HG03039 (cell line): ENCODE results near the gene SPDYE6.
"Not testable (repeated sequence)": the region's sequence is repeated elsewhere in the genome, so short reads cannot be mapped to it uniquely, and the experiment has no call there.

Experiments
- ATAC-seq: cut with Tn5 transposase; IDR thresholded peaks from one replicate; pipeline ENCODE4 v1.9.1; 2021; ENCODE audit warnings: mild to moderate bottlenecking, moderate library complexity; ENCODE audit not compliant: unreplicated experiment

SPDYE6 gene

DNA sequence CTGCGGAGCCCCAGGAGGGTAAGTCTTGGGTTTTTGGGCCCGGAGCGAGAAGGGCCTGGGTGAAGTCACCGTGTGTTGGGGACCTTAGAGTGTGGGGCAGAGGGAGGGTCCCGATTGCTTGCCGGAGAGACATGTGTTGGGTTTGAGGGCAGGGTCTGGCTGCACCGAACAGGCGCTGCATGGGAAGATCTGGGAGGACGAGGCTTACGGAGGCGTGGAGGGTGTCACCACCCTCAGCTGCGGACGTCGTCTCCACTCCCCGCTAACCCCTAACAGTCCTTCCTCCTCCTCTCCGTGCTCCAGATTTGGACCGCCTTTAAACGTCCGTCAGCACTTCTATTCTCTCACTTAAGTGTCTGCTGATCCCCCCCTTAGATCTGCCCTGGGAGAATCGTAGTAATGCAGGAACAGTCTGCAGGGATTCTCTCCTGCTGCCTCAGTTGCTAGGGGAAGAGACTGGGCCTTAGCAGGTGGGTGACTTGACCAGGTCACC lies 8.2 kb upstream of the SPDYE6 start:
- not testable (repeated sequence) for ATAC-seq

DNA sequence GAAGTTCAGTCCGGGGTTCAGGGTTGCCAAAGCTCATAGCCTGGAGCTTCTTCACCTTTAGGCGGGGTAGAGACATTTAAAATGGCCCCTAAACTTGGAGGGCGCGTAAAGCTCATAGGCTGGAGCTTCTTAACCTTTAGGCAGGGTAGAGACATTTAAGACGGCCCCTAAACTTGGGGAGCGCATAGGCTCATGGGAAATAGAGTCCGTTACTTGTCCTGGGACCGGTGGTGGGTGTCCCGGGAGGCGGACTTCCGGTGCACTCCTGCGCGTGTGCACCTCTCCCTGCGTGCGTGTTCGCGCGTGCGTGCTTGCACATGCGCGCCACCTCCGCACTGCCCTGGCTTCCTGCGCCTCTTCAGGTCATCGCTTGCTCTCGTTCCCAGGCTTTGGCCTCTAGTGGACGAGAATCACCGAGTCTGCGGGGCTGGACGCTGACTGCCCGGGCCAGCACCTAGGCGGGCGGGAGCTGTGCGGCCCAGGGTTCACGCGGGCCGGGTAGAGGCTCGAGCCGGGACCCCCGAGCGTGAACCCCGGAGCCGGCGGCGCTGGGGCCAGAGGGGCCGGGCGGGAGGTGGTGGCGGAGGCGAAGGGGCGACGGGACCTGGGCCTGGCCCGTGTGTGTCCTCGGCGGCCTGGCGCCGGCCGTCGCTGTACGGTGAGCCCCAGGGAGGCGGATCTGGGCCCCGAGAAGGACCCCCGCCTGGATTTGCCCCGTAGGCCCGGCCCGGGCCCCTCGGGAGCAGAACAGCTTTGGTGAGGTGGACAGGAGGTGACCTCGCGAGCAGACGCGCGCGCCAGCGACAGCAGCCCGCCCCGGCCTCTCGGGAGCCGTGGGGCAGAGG lies 7.5 kb upstream of the SPDYE6 start:
- peak; percentile 97 for ATAC-seq

- ATAC-seq: not testable (repeated sequence)
These were observed 9.3 kb downstream of the SPDYE6 start for GRCh38 chr7:102346983-102347382.

DNA sequence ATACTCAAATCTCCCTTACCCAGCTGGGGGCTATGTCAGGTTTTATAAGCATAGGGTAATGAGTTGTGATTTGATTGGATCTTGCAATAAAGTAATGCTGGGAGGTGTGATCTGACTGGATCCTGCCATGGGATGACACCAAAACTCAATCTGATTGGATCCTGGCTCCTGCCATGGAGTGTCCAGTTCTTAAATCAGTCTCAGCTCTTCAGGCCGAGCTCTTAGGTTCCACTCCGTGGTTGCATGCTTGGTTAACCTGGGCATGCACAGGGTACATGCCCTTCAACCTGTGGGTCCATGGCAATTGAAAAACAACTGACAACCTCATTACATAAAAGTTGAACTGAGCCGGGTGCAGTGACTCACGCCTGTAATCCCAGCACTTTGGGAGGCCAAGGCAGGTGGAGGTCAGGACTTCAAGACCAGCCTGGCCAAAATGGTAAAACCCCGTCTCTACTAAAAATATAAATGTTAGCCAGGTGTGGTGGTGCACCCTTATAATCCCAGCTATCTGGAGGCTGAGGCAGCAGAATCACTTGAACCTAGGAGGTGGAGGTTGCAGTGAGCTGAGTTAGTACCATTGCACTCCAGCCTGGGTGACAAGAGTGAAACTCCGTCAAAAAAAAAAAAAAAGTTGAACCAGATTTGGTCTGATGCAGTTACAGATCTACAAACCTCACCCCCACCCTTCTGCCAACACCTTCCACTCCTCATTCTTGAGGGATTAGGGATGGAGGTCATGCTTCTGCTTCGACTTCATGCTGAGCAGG lies 15.5 kb downstream of the SPDYE6 start:
- ATAC-seq: not testable (repeated sequence)

DNA sequence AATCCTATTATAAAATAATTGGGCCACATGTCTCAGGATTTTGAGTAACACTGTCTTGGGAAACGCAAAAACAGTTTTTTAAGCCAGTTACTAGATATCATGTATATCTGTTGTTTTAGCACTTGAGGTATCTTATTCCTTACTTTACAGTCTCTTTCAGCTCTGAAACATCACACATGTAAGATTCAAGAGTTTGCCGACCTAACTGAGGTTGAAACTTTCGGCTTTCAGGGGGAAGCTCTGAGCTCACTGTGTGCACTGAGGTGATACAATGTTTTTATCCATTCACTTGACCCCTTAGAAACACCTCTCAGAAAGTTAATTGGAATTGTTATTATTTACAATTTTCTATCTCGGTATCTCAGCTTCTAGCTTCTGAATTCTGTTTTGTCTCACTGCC lies 18.8 kb downstream of the SPDYE6 start:
- ATAC-seq: not testable (repeated sequence)

GRCh38 chr7:102337002-102337401 lies 19.2 kb downstream of the SPDYE6 start:
- ATAC-seq: not testable (repeated sequence)

GRCh38 chr7:102335574-102335973 lies 20.7 kb downstream of the SPDYE6 start:
- ATAC-seq: not testable (repeated sequence)

- not testable (repeated sequence) for ATAC-seq
These were observed 25.4 kb downstream of the SPDYE6 start for GRCh38 chr7:102330666-102331460.

DNA sequence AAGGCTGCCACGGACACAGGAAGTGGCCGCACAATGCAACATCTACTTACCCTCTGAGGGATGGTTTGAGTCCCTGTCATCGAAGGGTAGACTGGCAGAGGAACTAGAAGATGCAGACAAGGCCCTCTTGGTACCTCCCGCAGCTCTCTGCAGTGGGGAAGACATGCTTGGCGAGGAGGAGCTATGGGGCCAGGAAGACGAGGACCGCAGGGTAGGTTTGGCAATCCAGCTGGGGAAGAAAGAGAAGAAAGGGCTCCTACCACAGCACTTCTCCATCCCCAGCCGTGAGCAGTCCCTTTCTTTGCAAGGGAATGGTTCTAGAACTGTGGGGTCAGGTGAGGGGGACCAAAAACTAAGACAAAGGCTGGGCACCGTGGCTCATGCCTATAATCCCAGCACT lies 26.9 kb downstream of the SPDYE6 start:
- not testable (repeated sequence) for ATAC-seq

DNA sequence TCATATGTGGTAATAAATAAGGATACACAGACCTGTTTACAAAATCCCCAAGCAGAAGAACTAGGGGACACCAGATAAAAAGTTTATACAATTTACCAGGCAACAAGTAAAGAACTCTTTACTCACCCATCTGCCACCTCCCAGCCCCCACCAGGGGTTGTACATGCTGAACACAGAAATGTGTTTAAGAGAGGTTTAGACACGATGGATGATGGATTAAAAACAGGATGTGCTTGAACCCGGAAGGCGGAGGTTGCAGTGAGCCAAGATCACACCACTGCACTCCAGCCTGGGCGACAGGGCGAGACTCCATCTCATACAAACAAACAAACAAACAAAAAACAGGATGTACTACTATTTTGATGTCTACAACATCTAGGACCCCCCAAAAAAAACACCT lies 27.4 kb downstream of the SPDYE6 start:
- ATAC-seq: not testable (repeated sequence)

GRCh38 chr7:102327183-102327582 lies 29.1 kb downstream of the SPDYE6 start:
- not testable (repeated sequence) for ATAC-seq

DNA sequence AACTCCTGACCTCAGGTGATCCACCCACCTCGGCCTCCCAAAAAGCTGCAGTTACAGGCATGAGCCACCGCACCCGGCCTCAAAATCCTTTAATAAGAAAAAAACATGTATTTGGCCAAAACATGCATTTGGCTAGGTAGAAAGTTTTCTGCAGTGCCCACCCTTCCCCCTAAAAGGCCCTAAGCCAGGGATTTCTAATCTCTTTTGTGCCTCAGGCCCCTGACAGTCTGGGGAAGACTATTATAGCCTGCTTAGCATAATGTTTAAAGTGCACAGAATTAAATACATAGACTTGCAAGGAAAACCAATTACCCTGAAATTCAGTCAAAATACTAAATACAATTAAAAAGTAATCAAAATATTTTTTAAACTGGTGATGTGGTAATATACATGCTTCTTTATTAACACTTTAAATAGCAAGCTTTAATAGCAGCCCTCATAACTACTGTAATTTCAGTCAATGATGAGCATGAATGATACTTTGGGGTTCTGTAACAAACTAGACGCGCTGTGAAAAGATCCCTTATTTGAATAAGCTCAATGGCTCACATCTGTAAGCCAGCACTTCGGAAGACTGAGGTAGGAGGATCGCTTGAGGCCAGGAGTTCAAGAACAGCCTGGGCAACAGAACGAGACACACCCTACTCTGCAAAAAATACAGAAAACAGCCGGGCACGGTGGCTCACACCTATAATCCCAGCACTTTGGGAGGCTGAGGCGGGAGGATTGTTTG lies 29.9 kb downstream of the SPDYE6 start:
- ATAC-seq: no peak

DNA sequence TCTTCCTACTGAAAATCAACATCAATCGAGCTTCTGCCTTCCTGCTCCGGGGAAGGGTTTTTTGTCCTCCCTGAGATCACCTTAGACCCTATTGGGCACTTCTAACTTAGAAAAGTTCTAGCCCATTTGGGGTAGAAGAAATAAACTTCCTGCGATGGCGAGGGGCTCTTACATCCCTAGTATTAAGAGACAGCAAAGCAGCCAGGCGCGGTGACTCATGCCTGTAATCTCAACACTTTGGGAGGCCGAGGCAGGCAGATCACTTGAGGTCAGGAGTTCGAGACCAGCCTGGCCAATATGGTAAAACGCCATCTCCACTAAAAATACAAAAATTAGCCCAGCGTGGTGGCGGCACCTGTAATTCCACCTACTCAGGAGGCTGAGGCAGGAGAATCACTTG lies 31.1 kb downstream of the SPDYE6 start:
- ATAC-seq: not testable (repeated sequence)

- ATAC-seq: no peak
These were observed 32.4 kb downstream of the SPDYE6 start for GRCh38 chr7:102323914-102324195.

GRCh38 chr7:102322202-102322715 lies 34.0 kb downstream of the SPDYE6 start:
- ATAC-seq: no peak

DNA sequence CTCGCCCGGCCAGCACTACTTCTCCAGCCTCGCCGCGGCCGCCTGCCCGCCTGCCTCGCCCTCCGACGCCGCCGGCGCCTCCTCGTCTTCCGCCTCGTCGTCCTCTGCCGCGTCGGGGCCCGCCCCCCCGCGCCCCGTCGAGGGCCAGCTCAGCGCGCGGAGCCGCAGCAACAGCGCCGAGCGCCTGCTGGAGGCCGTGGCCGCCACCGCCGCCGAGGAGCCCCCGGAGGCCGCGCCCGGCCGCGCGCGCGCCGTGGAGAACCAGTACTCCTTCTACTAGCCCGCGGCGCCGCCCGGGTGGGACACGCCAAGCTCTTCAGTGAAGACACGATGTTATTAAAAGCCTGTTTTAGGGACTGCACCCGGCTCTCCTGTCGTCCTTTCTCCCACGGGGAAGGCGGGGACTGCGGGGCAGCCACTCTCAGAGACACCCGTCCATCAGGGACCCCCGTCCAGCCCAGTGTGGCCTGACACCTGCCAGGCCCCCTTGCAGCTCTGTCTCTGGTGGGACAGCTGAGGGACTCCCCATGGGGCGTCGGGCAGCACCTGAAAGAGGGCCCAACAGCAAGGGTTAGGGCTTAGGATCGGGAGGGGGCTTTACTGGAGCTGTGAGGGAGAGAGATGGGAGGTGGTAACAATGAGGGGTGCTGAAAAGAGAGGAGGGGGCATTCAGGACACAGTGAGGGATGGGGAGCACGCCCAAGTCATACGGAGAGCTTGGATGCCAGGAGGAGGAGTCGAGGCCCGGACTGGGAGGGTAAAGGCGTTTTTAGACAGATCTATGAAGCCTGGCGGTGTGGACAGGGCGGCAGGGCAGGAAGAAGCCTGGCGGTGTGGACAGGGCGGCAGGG lies 34.7 kb downstream of the SPDYE6 start:
- no peak for ATAC-seq

- no peak for ATAC-seq
These were observed 35.5 kb downstream of the SPDYE6 start for GRCh38 chr7:102320601-102321350.

DNA sequence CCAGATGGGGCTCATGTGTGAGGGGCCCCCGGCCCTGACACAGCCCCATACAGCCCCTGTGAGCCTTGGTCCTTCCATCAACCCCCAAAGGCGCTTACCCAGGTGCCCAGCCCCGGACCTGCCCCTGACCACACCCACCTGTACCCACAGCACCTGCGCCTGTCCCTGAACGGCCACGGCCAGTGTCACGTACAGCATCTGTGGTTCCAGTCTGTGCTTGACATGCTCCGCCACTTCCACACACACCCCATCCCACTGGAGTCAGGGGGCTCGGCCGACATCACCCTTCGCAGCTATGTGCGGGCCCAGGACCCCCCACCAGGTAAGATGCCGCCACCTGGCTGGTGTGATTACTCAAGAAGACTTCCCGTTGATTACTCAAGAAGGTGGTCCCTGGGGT lies 36.1 kb downstream of the SPDYE6 start:
- no peak for ATAC-seq

DNA sequence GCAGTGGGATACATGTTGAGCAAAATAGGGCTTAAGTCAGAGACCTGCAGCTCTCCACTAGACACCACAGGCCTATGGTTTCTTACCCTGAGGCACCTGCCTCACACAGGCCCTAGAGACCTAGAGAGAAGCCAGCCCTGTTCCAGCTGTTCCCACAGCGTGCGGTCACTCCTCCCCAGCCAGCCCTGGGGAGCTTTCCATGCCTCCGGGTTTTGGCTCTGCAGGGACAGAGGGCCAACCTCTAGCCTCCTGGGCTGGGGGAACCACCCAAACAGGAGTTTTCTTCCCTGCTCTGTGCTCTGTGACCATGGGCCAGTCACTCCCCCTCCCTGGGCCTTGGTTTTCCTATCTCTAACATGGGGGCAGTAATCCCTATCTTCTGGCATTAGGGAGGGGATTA lies 36.6 kb downstream of the SPDYE6 start:
- ATAC-seq: no peak
